CD8-positive, alpha-beta memory T cell (primary cell): ENCODE results near the gene GABARAP. TPM values are rescaled to one million over a fixed set of nuclear protein-coding genes. Genes with fewer than 3 reads are reported as not detected.

Experiments used
- CTCF ChIA-PET: fragments of 350-600 bp; sonication (Branson Sonifier 250); formaldehyde crosslinking; loops from one replicate; lab custom pipeline; 2021; ENCODE audit warnings: antibody characterized with exemption; lab: Charles Lee
- POLR2A ChIA-PET: fragments of 350-600 bp; sonication (Branson Sonifier 250); formaldehyde crosslinking; loops from one replicate; lab custom pipeline; 2021; ENCODE audit warnings: antibody characterized with exemption; lab: Charles Lee
- DNase-seq, 5 donors: peaks; one replicate each; pipeline versions ENCODE4 v3.0.0 to v3.0.0-alpha.2; 2020 to 2022; ENCODE audit warnings: mixed read lengths in 1 of 5
- H3K27ac ChIP-seq: one replicate; pipeline ENCODE4 v1.7.0; 2013; ENCODE audit warnings: low read depth, mild to moderate bottlenecking, low read length, moderate library complexity
- H3K27me3 ChIP-seq: 2 replicates; pipeline ENCODE4 v1.7.0; 2013; ENCODE audit warnings: low read length, mild to moderate bottlenecking; ENCODE audit not compliant: insufficient read depth, poor library complexity, severe bottlenecking
- H3K36me3 ChIP-seq: 2 replicates; pipeline ENCODE4 v1.7.0; 2013; ENCODE audit warnings: mild to moderate bottlenecking, low read length, moderate library complexity; ENCODE audit not compliant: insufficient read depth
- H3K4me1 ChIP-seq: 2 replicates; pipeline ENCODE4 v1.7.0; 2013; ENCODE audit warnings: mild to moderate bottlenecking, low read length, moderate library complexity; ENCODE audit not compliant: insufficient read depth
- H3K4me3 ChIP-seq: 2 replicates; pipeline ENCODE4 v1.7.0; 2013; ENCODE audit warnings: mild to moderate bottlenecking, low read length
- H3K9me3 ChIP-seq: 2 replicates; pipeline ENCODE4 v1.7.0; 2013; ENCODE audit warnings: mild to moderate bottlenecking, low read length
- H3K27ac Mint-ChIP-seq, 8 donors: one replicate each; pipeline ENCODE4 v1.8.0; 2020 to 2021; ENCODE audit warnings: mixed read lengths in 8 of 8, mild to moderate bottlenecking in 6 of 8, inconsistent platforms in 3 of 8, moderate library complexity in 3 of 8
- H3K27me3 Mint-ChIP-seq, 2 donors: one replicate each; pipeline ENCODE4 v1.8.0; 2020 to 2021; ENCODE audit warnings: mixed read lengths in 2 of 2, mild to moderate bottlenecking in 1 of 2, moderate library complexity in 1 of 2
- H3K36me3 Mint-ChIP-seq, 3 donors: one replicate each; pipeline ENCODE4 v1.8.0; 2020 to 2021; ENCODE audit warnings: mixed read lengths in 3 of 3, inconsistent platforms in 1 of 3, mild to moderate bottlenecking in 1 of 3
- H3K4me1 Mint-ChIP-seq, 3 donors: one replicate each; pipeline ENCODE4 v1.8.0; 2020 to 2021; ENCODE audit warnings: mixed read lengths in 3 of 3, inconsistent platforms in 1 of 3, mild to moderate bottlenecking in 1 of 3
- H3K4me3 Mint-ChIP-seq, 7 donors: one replicate each; pipeline ENCODE4 v1.8.0; 2020 to 2021; ENCODE audit warnings: mixed read lengths in 7 of 7, mild to moderate bottlenecking in 6 of 7, moderate library complexity in 4 of 7, inconsistent platforms in 2 of 7
- H3K9me3 Mint-ChIP-seq, 5 donors: one replicate each; pipeline ENCODE4 v1.8.0; 2020 to 2022; ENCODE audit warnings: mixed read lengths in 5 of 5, mild to moderate bottlenecking in 3 of 5, moderate library complexity in 2 of 5, inconsistent platforms in 1 of 5
- polyA plus RNA-seq: library from polyadenylated mRNA; unstranded; fragments of 300-500 nt; fragmentation: Illumina TruSeq; gene quantifications from one replicate; pipeline ENCODE4 v1.2.3, GENCODE V29; 2021
- total RNA-seq, 2 experiments: library from RNA; stranded (reverse); gene quantifications; one replicate each; pipeline ENCODE4 v1.2.3, GENCODE V29; 2021

Gene GABARAP
- total and polyA plus RNA-seq, 3 experiments from 2014 or later, result 156 to 914 (median 165) TPM

- Mint-ChIP-seq H3K27ac (peak within 1 kb of the TSS; percentile 97 to 100 (median 99)), H3K4me1 (peaks cover 38 to 55% (median 41%) of the 10 kb centered on the region in 3 donors), H3K9me3 (no peaks in the 10 kb centered on the region), H3K36me3 (peaks cover 3 to 52% (median 7%) of the 10 kb centered on the region in 3 donors), H3K4me3 (peak within 1 kb of the TSS; percentile 94 to 98 (median 96)), H3K27me3 (peaks cover 0 to 2% of the 10 kb centered on the region in 2 donors)
- Histone ChIP-seq H3K27ac (peak within 1 kb of the TSS; percentile 97), H3K9me3 (no peaks in the 10 kb centered on the region), H3K36me3 (peaks cover 10% of the 10 kb centered on the region), H3K27me3 (no peaks in the 10 kb centered on the region), H3K4me1 (peaks cover 33% of the 10 kb centered on the region), H3K4me3 (peak within 1 kb of the TSS; percentile 85)
- CTCF ChIA-PET, result interaction anchor here (1.1 kb wide), 1 partner anchor 14 kb away, joined by 4 read pairs; no protein-coding TSS in a partner anchor
- DNase-seq, result peak; percentile 82 to 99 (median 87)
- POLR2A ChIA-PET, result interaction anchor here (1.3 to 2.5 kb wide), 2 partner anchors 10 to 13 kb away, joined by 13 to 16 read pairs; partner anchors contain the start of genes GABARAP and PHF23
These were observed 10.2 kb upstream of the GABARAP start, which contains the start of gene ELP5 for GRCh38 chr17:7252176-7253043. Gene ELP5 (plus strand): TSS chr17:7252215. CDS start chr17:7252551, 336 bp downstream.

GRCh38 chr17:7251661-7252175 is 9.5 kb upstream of the GABARAP start, which contains the start of gene CTDNEP1:
Gene CTDNEP1 (minus strand): TSS chr17:7251734. CDS start chr17:7251296, 438 bp downstream.
- peaks cover 33% of the 10 kb centered on the region for H3K4me1 ChIP-seq
- peak within 1 kb of the TSS; percentile 97 for H3K27ac ChIP-seq
- Mint-ChIP-seq H3K4me3 (peak within 1 kb of the TSS; percentile 94 to 98 (median 96)), H3K36me3 (peaks cover under 1 to 50% (median 10%) of the 10 kb centered on the region in 3 donors), H3K4me1 (peaks cover 38 to 55% (median 41%) of the 10 kb centered on the region in 3 donors), H3K9me3 (no peaks in the 10 kb centered on the region), H3K27ac (peak within 1 kb of the TSS; percentile 97 to 100 (median 99)), H3K27me3 (peaks cover 0 to 2% of the 10 kb centered on the region in 2 donors)
- no peaks in the 10 kb centered on the region for H3K9me3 ChIP-seq
- peak within 1 kb of the TSS; percentile 85 for H3K4me3 ChIP-seq
- ChIA-PET CTCF (interaction anchor here (1.1 to 1.2 kb wide), 2 partner anchors 9 to 13 kb away, joined by 4 to 6 read pairs; partner anchors contain the start of gene GABARAP), POLR2A (interaction anchor here (0.7 to 2.5 kb wide), 5 partner anchors 9 to 868 kb away, joined by 3 to 16 read pairs (median 6); partner anchors contain the start of genes DVL2, GABARAP and PHF23)
- peaks cover 16% of the 10 kb centered on the region for H3K36me3 ChIP-seq
- DNase-seq, result peak in 4 of 5 donors; percentile 98 to 100 (median 98)
- H3K27me3 ChIP-seq, result no peaks in the 10 kb centered on the region

- Mint-ChIP-seq H3K27me3 (peaks cover 0 to 2% of the 10 kb centered on the region in 2 donors), H3K4me1 (peaks cover 41 to 55% (median 46%) of the 10 kb centered on the region in 3 donors), H3K27ac (peak overlapping the region; percentile 86 to 100 (median 96)), H3K36me3 (peaks cover 0 to 51% (median 14%) of the 10 kb centered on the region in 3 donors), H3K9me3 (no peaks in the 10 kb centered on the region), H3K4me3 (peak overlapping the region; percentile 94 to 98 (median 96))
- H3K9me3 ChIP-seq, result no peaks in the 10 kb centered on the region
- H3K36me3 ChIP-seq, result peaks cover 23% of the 10 kb centered on the region
- ChIA-PET CTCF (interaction anchor here (1.1 to 1.2 kb wide), 2 partner anchors 8 to 13 kb away, joined by 4 to 6 read pairs; partner anchors contain the start of gene GABARAP), POLR2A (interaction anchor here (0.7 to 2.5 kb wide), 5 partner anchors 8 to 868 kb away, joined by 3 to 16 read pairs (median 6); partner anchors contain the start of genes DVL2, GABARAP and PHF23)
- H3K4me3 ChIP-seq, result peak overlapping the region; percentile 68
- H3K27ac ChIP-seq, result peak overlapping the region; percentile 97
- DNase-seq, result peak in 2 of 5 donors; percentile 10 to 35
- peaks cover 33% of the 10 kb centered on the region for H3K4me1 ChIP-seq
- no peaks in the 10 kb centered on the region for H3K27me3 ChIP-seq
These were observed 8.7 kb upstream of the GABARAP start for GRCh38 chr17:7250695-7251627.

- H3K9me3 ChIP-seq, result no peaks in the 10 kb centered on the region
- H3K4me1 ChIP-seq, result peaks cover 33% of the 10 kb centered on the region
- H3K4me1 Mint-ChIP-seq, result peaks cover 41 to 55% (median 46%) of the 10 kb centered on the region in 3 donors
- peak overlapping the region in 6 of 8 donors; percentile 46 to 96 (median 96) for H3K27ac Mint-ChIP-seq
- H3K36me3 ChIP-seq, result peaks cover 24% of the 10 kb centered on the region
- peaks cover 0 to 2% of the 10 kb centered on the region in 2 donors for H3K27me3 Mint-ChIP-seq
- CTCF ChIA-PET, result interaction anchor here (1.0 to 1.9 kb wide), 2 partner anchors 10 to 47 kb away, joined by 3 to 5 read pairs; no protein-coding TSS in a partner anchor
- DNase-seq, result no peak
- no peaks in the 10 kb centered on the region for H3K27me3 ChIP-seq
- peak overlapping the region; percentile 97 for H3K27ac ChIP-seq
- POLR2A ChIA-PET, result interaction anchor here (2.5 kb wide), 1 partner anchor 10 kb away, joined by 16 read pairs; the partner anchor contains the start of gene PHF23
- peak overlapping the region; percentile 70 to 98 (median 93) for H3K4me3 Mint-ChIP-seq
- peak overlapping the region; percentile 68 for H3K4me3 ChIP-seq
- H3K9me3 Mint-ChIP-seq, result no peaks in the 10 kb centered on the region
- peaks cover 0 to 50% (median 14%) of the 10 kb centered on the region in 3 donors for H3K36me3 Mint-ChIP-seq
These were observed 7.6 kb upstream of the GABARAP start for GRCh38 chr17:7249830-7250229.

- Histone ChIP-seq H3K4me1 (peaks cover 33% of the 10 kb centered on the region), H3K36me3 (peaks cover 26% of the 10 kb centered on the region), H3K27ac (no peak overlapping the region), H3K27me3 (no peaks in the 10 kb centered on the region), H3K4me3 (no peak overlapping the region), H3K9me3 (no peaks in the 10 kb centered on the region)
- no peak for DNase-seq
- no peaks in the 10 kb centered on the region for H3K9me3 Mint-ChIP-seq
- H3K4me3 Mint-ChIP-seq, result peak overlapping the region; percentile 66 to 95 (median 93)
- CTCF ChIA-PET, result interaction anchor here (1.0 to 1.9 kb wide), 2 partner anchors 9 to 47 kb away, joined by 3 to 5 read pairs; no protein-coding TSS in a partner anchor
- POLR2A ChIA-PET, result no interaction called here
- H3K27ac Mint-ChIP-seq, result peak overlapping the region in 2 of 8 donors; percentile 76 to 91
- H3K4me1 Mint-ChIP-seq, result peaks cover 41 to 51% (median 46%) of the 10 kb centered on the region in 3 donors
- H3K36me3 Mint-ChIP-seq, result peaks cover 0 to 50% (median 18%) of the 10 kb centered on the region in 3 donors
- H3K27me3 Mint-ChIP-seq, result peaks cover 0 to 2% of the 10 kb centered on the region in 2 donors
These were observed 7.0 kb upstream of the GABARAP start for GRCh38 chr17:7249214-7249613.

- Histone ChIP-seq H3K4me1 (peaks cover 33% of the 10 kb centered on the region), H3K9me3 (no peaks in the 10 kb centered on the region), H3K36me3 (peaks cover 25% of the 10 kb centered on the region), H3K4me3 (no peak overlapping the region), H3K27ac (no peak overlapping the region), H3K27me3 (no peaks in the 10 kb centered on the region)
- ChIA-PET CTCF (interaction anchor here (1.9 kb wide), 1 partner anchor 9 kb away, joined by 5 read pairs; no protein-coding TSS in a partner anchor), POLR2A (no interaction called here)
- H3K36me3 Mint-ChIP-seq, result peaks cover 0 to 50% (median 16%) of the 10 kb centered on the region in 3 donors
- DNase-seq, result no peak
- H3K4me1 Mint-ChIP-seq, result peaks cover 39 to 47% (median 46%) of the 10 kb centered on the region in 3 donors
- peak overlapping the region; percentile 37 to 95 (median 93) for H3K4me3 Mint-ChIP-seq
- peak overlapping the region in 3 of 8 donors; percentile 35 to 91 (median 63) for H3K27ac Mint-ChIP-seq
- H3K27me3 Mint-ChIP-seq, result peaks cover 0 to 2% of the 10 kb centered on the region in 2 donors
- no peaks in the 10 kb centered on the region for H3K9me3 Mint-ChIP-seq
These were observed 6.5 kb upstream of the GABARAP start for GRCh38 chr17:7248796-7249195.
